Neural crest cell (in vitro differentiated cells): ENCODE results near the gene GPR50. TPM values are rescaled to one million over a fixed set of nuclear protein-coding genes. Genes with fewer than 3 reads are reported as not detected.

Experiments
- DNase-seq: peaks from one replicate; pipeline ENCODE4 v3.0.0; 2021; ENCODE audit warnings: low read depth, mixed read lengths, low spot score
- H3K27ac Mint-ChIP-seq: one replicate; pipeline ENCODE4 v1.8.0; 2021; ENCODE audit warnings: mild to moderate bottlenecking, mixed read lengths; ENCODE audit not compliant: unreplicated experiment
- H3K27me3 Mint-ChIP-seq: 2 replicates; pipeline ENCODE4 v1.8.0; 2021; ENCODE audit warnings: low read depth, mild to moderate bottlenecking, mixed read lengths
- H3K36me3 Mint-ChIP-seq: 2 replicates; pipeline ENCODE4 v1.8.0; 2021; ENCODE audit warnings: low read depth, mild to moderate bottlenecking, mixed read lengths
- H3K4me1 Mint-ChIP-seq: 2 replicates; pipeline ENCODE4 v1.8.0; 2021; ENCODE audit warnings: mixed read lengths
- H3K4me3 Mint-ChIP-seq: one replicate; pipeline ENCODE4 v1.8.0; 2021; ENCODE audit warnings: mild to moderate bottlenecking, mixed read lengths
- H3K9me3 Mint-ChIP-seq: 2 replicates; pipeline ENCODE4 v1.8.0; 2021; ENCODE audit warnings: mixed read lengths
- total RNA-seq: library from RNA; stranded (reverse); gene quantifications from 2 replicates; pipeline ENCODE4 v1.2.1, GENCODE V29; 2021
- TF ChIP-seq, protein P1 (sequence below): fragments of 200-600 bp; sonication (generic); conservative IDR thresholded peaks from 2 replicates; pipeline ENCODE4 v1.5.0; 2021; ENCODE audit warnings: antibody characterized with exemption, mild to moderate bottlenecking

GPR50 gene
- total RNA-seq, 1 donor from 2014 or later: 4.4 TPM

DNA sequence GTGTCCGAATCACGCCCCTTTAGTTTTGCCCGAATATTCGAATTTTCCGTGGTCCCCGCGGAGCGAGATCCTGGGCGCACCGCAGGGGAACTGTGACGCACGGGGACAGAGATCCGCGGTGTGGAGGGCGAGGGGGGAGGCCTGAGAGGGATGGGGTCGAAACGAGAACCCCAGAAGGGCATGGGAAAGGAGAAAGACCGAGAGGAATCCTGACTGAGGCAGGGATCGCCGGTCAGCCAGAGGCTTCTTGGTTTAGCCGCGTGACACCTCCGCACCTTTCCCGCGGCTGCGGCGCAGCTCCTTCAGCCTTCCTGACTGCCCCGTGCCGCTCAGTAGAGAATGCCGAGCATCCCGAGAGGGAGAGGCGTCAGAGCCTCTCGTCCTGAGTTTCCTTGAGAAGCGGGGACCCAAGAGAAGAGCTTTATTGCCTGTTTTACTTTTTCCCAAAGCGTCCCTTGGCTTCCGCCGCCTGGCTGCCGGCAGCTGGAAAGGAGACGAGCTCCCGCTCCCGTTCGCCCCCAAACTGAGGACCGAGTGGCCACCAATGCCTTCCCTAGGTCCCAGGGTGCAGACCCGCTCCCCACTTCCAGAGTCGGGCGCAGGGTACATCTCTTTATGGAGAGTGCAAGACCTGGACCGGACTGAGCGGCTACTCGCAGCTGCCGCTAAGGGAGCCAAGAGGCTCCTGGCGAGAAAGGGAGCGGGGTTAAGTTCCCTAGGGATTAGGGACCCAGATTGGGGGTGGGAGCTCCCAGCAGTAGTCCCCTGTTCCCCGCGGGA is 911 bp upstream of the GPR50 start:
- Mint-ChIP-seq H3K4me1 (peaks cover 17% of the 10 kb centered on the region), H3K4me3 (peak overlapping the region; percentile 88), H3K9me3 (peaks cover 3% of the 10 kb centered on the region), H3K27me3 (peaks cover 94% of the 10 kb centered on the region), H3K36me3 (peaks cover 14% of the 10 kb centered on the region), H3K27ac (no peak overlapping the region)
- TF ChIP-seq, protein P1, sequence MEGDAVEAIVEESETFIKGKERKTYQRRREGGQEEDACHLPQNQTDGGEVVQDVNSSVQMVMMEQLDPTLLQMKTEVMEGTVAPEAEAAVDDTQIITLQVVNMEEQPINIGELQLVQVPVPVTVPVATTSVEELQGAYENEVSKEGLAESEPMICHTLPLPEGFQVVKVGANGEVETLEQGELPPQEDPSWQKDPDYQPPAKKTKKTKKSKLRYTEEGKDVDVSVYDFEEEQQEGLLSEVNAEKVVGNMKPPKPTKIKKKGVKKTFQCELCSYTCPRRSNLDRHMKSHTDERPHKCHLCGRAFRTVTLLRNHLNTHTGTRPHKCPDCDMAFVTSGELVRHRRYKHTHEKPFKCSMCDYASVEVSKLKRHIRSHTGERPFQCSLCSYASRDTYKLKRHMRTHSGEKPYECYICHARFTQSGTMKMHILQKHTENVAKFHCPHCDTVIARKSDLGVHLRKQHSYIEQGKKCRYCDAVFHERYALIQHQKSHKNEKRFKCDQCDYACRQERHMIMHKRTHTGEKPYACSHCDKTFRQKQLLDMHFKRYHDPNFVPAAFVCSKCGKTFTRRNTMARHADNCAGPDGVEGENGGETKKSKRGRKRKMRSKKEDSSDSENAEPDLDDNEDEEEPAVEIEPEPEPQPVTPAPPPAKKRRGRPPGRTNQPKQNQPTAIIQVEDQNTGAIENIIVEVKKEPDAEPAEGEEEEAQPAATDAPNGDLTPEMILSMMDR: no peak
- DNase-seq: no peak

- Mint-ChIP-seq H3K27me3 (peaks cover 91% of the 10 kb centered on the region), H3K27ac (no peak overlapping the region), H3K36me3 (peaks cover 20% of the 10 kb centered on the region), H3K4me3 (peak overlapping the region; percentile 88), H3K9me3 (no peaks in the 10 kb centered on the region), H3K4me1 (peaks cover 17% of the 10 kb centered on the region)
- TF ChIP-seq, protein P1: no peak
- peak; percentile 22 for DNase-seq
These were observed 1.0 kb downstream of the GPR50 start for GRCh38 chrX:151177141-151178027.

GRCh38 chrX:151178746-151179145 is 2.4 kb downstream of the GPR50 start:
- H3K4me1 Mint-ChIP-seq: peaks cover 17% of the 10 kb centered on the region
- H3K9me3 Mint-ChIP-seq: no peaks in the 10 kb centered on the region
- peaks cover 20% of the 10 kb centered on the region for H3K36me3 Mint-ChIP-seq
- H3K4me3 Mint-ChIP-seq: peak overlapping the region; percentile 81
- TF ChIP-seq, protein P1: no peak
- no peak overlapping the region for H3K27ac Mint-ChIP-seq
- H3K27me3 Mint-ChIP-seq: peaks cover 91% of the 10 kb centered on the region
- no peak for DNase-seq

DNA sequence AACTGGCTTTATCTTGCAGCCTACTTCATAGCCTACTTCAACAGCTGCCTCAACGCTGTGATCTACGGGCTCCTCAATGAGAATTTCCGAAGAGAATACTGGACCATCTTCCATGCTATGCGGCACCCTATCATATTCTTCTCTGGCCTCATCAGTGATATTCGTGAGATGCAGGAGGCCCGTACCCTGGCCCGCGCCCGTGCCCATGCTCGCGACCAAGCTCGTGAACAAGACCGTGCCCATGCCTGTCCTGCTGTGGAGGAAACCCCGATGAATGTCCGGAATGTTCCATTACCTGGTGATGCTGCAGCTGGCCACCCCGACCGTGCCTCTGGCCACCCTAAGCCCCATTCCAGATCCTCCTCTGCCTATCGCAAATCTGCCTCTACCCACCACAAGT is 4.0 kb downstream of the GPR50 start:
- no peaks in the 10 kb centered on the region for H3K9me3 Mint-ChIP-seq
- no peak for DNase-seq
- no peak overlapping the region for H3K27ac Mint-ChIP-seq
- H3K4me3 Mint-ChIP-seq: peak overlapping the region; percentile 27
- peaks cover 22% of the 10 kb centered on the region for H3K36me3 Mint-ChIP-seq
- peaks cover 9% of the 10 kb centered on the region for H3K4me1 Mint-ChIP-seq
- TF ChIP-seq, protein P1: no peak
- H3K27me3 Mint-ChIP-seq: peaks cover 89% of the 10 kb centered on the region

GRCh38 chrX:151181088-151181487 is 4.7 kb downstream of the GPR50 start:
- H3K9me3 Mint-ChIP-seq: no peaks in the 10 kb centered on the region
- no peak for DNase-seq
- H3K36me3 Mint-ChIP-seq: peaks cover 22% of the 10 kb centered on the region
- TF ChIP-seq, protein P1: no peak
- peaks cover 89% of the 10 kb centered on the region for H3K27me3 Mint-ChIP-seq
- H3K4me1 Mint-ChIP-seq: peaks cover 8% of the 10 kb centered on the region
- no peak overlapping the region for H3K27ac Mint-ChIP-seq
- H3K4me3 Mint-ChIP-seq: peak overlapping the region; percentile 58
